ENCODE data around the gene EHD4. TPM values are rescaled to one million over a fixed set of nuclear protein-coding genes. Genes with fewer than 3 reads are reported as not detected.

Gene EHD4
- total and polyA plus RNA-seq, 9 of the 15 experiments (the other 6 are each of a cell fraction or from before 2014, with no cell fraction given), result 0.89 to 10.3 (median 6.4) TPM

DNA sequence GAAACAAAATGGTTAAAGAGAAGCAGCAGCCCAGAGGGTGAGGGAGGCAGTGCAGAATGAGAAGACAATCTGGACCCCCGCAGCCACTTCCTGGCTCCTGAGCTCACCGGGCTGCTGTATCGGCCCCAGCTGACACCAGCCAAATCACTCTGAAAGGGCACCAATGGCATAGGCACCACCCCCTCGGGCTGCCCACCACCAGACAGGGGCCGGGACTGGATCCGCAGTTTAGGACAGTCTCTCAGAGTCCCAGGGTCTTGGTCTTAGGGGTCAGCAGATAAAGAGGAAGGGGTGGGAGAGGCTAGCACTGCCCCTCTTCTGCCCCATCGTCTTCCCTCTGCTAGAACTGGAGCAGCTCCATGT, 17.9 kb upstream of the EHD4 start:
- intact Hi-C loops (cut with micrococcal nuclease) (no loop called here), in situ Hi-C loops (cut with MboI) (loop anchor here (5.0 kb wide), 1 partner anchor 67 kb away; no protein-coding TSS in a partner anchor)
- Histone ChIP-seq H3K4me3 (no peak overlapping the region), H2AFZ (ENCODE audit: low read depth, low read length) (no peak overlapping the region), H3K27ac (ENCODE audit: extremely low read depth, low read depth, low read length) (no peak overlapping the region), H3K36me3 (ENCODE audit: control insufficient read depth, insufficient read depth, low read length) (no peaks in the 10 kb centered on the region), H3K4me2 (ENCODE audit: insufficient read depth, low read length) (no peak overlapping the region), H3K9me3 (replicated peaks; ENCODE audit: control insufficient read depth, insufficient read depth, low read depth, low read length) (no peaks in the 10 kb centered on the region), H3K79me2 (ENCODE audit: control insufficient read depth, insufficient read depth, low read length) (no peaks in the 10 kb centered on the region), H3K27me3 (ENCODE audit: control insufficient read depth in 2 of 2, insufficient read depth in 2 of 2, low read length in 2 of 2) (peaks cover 44 to 74% of the 10 kb centered on the region in 2 experiments; a peak in 4 of 5 replicates), H3K4me1 (replicated peaks in 1 of 2; ENCODE audit: control insufficient read depth in 2 of 2, insufficient read depth in 2 of 2, low read length in 2 of 2) (peaks cover 0 to 5% of the 10 kb centered on the region in 2 experiments; a peak in 1 of 5 replicates), H3K9ac (ENCODE audit: insufficient read depth in 1 of 2, low read depth in 2 of 2, low read length in 2 of 2) (no peak overlapping the region), H4K20me1 (replicated peaks; ENCODE audit: control insufficient read depth, insufficient read depth, low read length) (peaks cover 11% of the 10 kb centered on the region; the same call in 1 of the 2 replicates), H3K9me1 (ENCODE audit: control insufficient read depth, insufficient read depth, low read length) (no peaks in the 10 kb centered on the region)
- FAIRE-seq, result no peak
- ChIA-PET POLR2A (interaction anchor here (0.8 kb wide), 1 partner anchor 74 kb away, joined by 3 read pairs; no protein-coding TSS in a partner anchor), CTCF (ENCODE audit: low intra/inter-chr PET ratio) (interaction anchor here (0.7 to 3.8 kb wide), 4 partner anchors 17 to 144 kb away, joined by 3 to 71 read pairs (median 5); no protein-coding TSS in a partner anchor)
- TF ChIP-seq ZNF140 (CRISPR knock-in tag; IDR thresholded peaks at IDR 0.05), result no peak
- no peak for TF ChIP-seq ZKSCAN3 (CRISPR knock-in tag; IDR thresholded peaks at IDR 0.05)
- no peak for TF ChIP-seq MAFG (tag; conservative IDR thresholded peaks at IDR 0.05)
- no peak for ATAC-seq
- no TSS peak for BruUV-seq (replicated peaks)
- no peak for DNase-seq (ENCODE audit: extremely low read depth in 1 of 4, low spot score in 3 of 4)
- 4% methylated on average over 7 of the region's 7 CpGs for WGBS (ENCODE audit: insufficient coverage, low coverage, missing lambda C conversion rate)

DNA sequence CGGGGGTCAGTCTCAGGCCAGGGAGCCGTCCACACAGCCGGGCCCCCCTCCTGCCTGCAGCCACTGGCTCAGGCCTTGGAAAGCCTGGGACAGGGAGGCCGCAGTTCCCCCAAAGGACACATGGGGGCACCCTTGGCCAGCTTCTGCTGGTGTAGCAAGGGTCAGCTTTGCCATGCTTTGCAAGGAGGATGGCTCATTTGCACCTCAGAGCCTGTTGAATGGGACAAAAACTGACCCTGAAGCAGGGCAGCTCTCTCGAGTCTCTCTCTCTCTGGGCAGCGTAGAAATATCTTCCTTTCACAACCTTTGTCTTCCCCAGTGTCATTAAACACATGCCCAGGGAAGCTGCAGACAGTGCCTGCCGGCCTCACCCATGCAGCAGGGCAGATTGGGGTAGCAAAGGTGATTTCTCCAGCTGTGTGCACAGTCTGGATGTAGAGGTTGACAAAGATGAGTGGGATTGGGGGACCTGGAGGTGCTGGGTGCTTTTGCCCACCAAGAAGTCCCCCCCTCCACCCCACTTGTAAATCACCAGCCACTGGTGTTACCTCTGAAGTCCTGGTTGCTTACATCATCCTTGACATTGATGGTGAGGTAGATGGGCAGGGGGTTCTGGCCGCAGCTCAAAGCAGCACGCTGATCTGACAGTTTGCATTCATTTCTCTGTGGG, 17.4 kb upstream of the EHD4 start:
- CTCF ChIA-PET (ENCODE audit: low intra/inter-chr PET ratio), result interaction anchor here (0.6 to 3.8 kb wide), 7 partner anchors 16 to 396 kb away, joined by 3 to 71 read pairs (median 3); no protein-coding TSS in a partner anchor
- in situ Hi-C loops (cut with MboI), result loop anchor here (5.0 kb wide), 1 partner anchor 68 kb away; no protein-coding TSS in a partner anchor
- BruUV-seq (replicated peaks), result no TSS peak
- peak; percentile 81 to 86 (median 85) for DNase-seq (ENCODE audit: extremely low read depth in 1 of 4, low spot score in 3 of 4)
- Histone ChIP-seq H3K79me2 (ENCODE audit: control insufficient read depth, insufficient read depth, low read length) (no peaks in the 10 kb centered on the region), H4K20me1 (replicated peaks; ENCODE audit: control insufficient read depth, insufficient read depth, low read length) (peaks cover 11% of the 10 kb centered on the region; the same call in 1 of the 2 replicates), H2AFZ (ENCODE audit: low read depth, low read length) (peak overlapping the region; percentile 63; the same call in 1 of the 2 replicates), H3K9ac (ENCODE audit: insufficient read depth in 1 of 2, low read depth in 2 of 2, low read length in 2 of 2) (peak overlapping the region in 1 of 2 experiments; percentile 43; a peak in 1 of 4 replicates), H3K4me2 (ENCODE audit: insufficient read depth, low read length) (no peak overlapping the region), H3K4me3 (no peak overlapping the region), H3K27me3 (ENCODE audit: control insufficient read depth in 2 of 2, insufficient read depth in 2 of 2, low read length in 2 of 2) (peaks cover 40 to 72% of the 10 kb centered on the region in 2 experiments; a peak in 4 of 5 replicates), H3K9me1 (ENCODE audit: control insufficient read depth, insufficient read depth, low read length) (no peaks in the 10 kb centered on the region), H3K9me3 (replicated peaks; ENCODE audit: control insufficient read depth, insufficient read depth, low read depth, low read length) (no peaks in the 10 kb centered on the region), H3K27ac (ENCODE audit: extremely low read depth, low read depth, low read length) (no peak overlapping the region), H3K4me1 (replicated peaks in 1 of 2; ENCODE audit: control insufficient read depth in 2 of 2, insufficient read depth in 2 of 2, low read length in 2 of 2) (peaks cover 0 to 5% of the 10 kb centered on the region in 2 experiments; a peak in 1 of 5 replicates), H3K36me3 (ENCODE audit: control insufficient read depth, insufficient read depth, low read length) (no peaks in the 10 kb centered on the region)
- POLR2A ChIA-PET, result interaction anchor here (0.6 to 1.0 kb wide), 3 partner anchors 38 to 94 kb away, joined by 3 read pairs; no protein-coding TSS in a partner anchor
- intact Hi-C loops (cut with micrococcal nuclease), result loop anchor here (1.0 to 10.0 kb wide), 4 partner anchors 67 to 485 kb away; no protein-coding TSS in a partner anchor
- peak; percentile 92 for FAIRE-seq
- ATAC-seq, result peak; percentile 97
- WGBS (ENCODE audit: insufficient coverage, low coverage, missing lambda C conversion rate), result 2% methylated on average over 9 of the region's 9 CpGs
- TF ChIP-seq CBFB (CRISPR knock-in tag; IDR thresholded peaks at IDR 0.05) (0 out of 2 replicates have a peak, but pooled peaks have one; percentile 65), HNRNPL (IDR thresholded peaks at IDR 0.05; ENCODE audit: low read depth, low read length) (no peak)
- TF ChIP-seq, protein P1, sequence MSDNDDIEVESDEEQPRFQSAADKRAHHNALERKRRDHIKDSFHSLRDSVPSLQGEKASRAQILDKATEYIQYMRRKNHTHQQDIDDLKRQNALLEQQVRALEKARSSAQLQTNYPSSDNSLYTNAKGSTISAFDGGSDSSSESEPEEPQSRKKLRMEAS (CRISPR knock-in tag; IDR thresholded peaks at IDR 0.05), result no peak
- TF ChIP-seq, protein P2, sequence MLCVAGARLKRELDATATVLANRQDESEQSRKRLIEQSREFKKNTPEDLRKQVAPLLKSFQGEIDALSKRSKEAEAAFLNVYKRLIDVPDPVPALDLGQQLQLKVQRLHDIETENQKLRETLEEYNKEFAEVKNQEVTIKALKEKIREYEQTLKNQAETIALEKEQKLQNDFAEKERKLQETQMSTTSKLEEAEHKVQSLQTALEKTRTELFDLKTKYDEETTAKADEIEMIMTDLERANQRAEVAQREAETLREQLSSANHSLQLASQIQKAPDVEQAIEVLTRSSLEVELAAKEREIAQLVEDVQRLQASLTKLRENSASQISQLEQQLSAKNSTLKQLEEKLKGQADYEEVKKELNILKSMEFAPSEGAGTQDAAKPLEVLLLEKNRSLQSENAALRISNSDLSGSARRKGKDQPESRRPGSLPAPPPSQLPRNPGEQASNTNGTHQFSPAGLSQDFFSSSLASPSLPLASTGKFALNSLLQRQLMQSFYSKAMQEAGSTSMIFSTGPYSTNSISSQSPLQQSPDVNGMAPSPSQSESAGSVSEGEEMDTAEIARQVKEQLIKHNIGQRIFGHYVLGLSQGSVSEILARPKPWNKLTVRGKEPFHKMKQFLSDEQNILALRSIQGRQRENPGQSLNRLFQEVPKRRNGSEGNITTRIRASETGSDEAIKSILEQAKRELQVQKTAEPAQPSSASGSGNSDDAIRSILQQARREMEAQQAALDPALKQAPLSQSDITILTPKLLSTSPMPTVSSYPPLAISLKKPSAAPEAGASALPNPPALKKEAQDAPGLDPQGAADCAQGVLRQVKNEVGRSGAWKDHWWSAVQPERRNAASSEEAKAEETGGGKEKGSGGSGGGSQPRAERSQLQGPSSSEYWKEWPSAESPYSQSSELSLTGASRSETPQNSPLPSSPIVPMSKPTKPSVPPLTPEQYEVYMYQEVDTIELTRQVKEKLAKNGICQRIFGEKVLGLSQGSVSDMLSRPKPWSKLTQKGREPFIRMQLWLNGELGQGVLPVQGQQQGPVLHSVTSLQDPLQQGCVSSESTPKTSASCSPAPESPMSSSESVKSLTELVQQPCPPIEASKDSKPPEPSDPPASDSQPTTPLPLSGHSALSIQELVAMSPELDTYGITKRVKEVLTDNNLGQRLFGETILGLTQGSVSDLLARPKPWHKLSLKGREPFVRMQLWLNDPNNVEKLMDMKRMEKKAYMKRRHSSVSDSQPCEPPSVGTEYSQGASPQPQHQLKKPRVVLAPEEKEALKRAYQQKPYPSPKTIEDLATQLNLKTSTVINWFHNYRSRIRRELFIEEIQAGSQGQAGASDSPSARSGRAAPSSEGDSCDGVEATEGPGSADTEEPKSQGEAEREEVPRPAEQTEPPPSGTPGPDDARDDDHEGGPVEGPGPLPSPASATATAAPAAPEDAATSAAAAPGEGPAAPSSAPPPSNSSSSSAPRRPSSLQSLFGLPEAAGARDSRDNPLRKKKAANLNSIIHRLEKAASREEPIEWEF (CRISPR knock-in tag; IDR thresholded peaks at IDR 0.05), result no peak

All from K562 (cell line).